Measurements from ENCODE around the gene GDNF. TPM values are rescaled to one million over a fixed set of nuclear protein-coding genes. Genes with fewer than 3 reads are reported as not detected.

GDNF gene
- total RNA-seq: 0.13 and 0.43 TPM in 2 replicates

DNA sequence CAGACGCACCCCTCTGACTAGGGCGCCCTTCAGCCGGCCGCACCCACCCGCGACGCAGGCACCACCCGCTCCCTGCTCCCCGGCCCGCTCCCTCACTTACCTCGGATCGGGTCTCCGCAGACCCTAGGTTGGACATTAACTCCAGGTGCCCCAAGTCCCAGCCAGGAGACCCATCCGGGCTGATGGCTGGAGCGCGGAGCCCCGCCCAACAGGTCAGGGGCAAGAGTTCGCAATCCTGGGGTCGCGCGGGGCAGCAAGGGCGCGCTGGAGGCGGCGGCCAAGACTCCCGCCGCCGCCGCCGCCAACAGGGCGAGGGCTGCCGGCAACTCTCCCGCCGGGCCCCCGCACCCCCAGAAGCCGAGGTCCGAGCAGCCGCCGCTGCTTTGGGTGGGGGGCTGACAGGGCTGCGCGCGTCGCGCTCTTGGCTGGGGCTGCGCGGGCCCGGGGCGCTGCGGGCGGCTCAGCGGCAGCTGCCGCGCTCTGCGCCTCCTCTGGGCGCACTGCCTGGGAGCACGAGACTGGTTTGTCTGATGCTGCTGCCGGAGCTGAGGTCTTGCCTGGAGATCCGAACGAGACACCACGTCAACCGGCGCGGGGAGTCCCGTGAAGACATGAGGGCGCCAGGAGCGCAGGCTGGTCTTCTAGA lies at the start of gene GDNF:
GDNF (minus strand) TSS at position 635 of the 646 bp plus-strand sequence. CDS start 5,245 bp downstream, outside the sequence.

